Endothelial cell of umbilical vein (primary cell): ENCODE measurements around the gene TMEM107. TPM values are rescaled to one million over a fixed set of nuclear protein-coding genes. Genes with fewer than 3 reads are reported as not detected.
A peak's percentile ranks its signal among the peaks of the same experiment; 100 is the strongest.

Source experiments
- BruUV-seq: library from RNA; stranded (reverse); fragments of 400-500 nt; replicated peaks from 2 replicates; lab custom pipeline; 2021; lab: Mats Ljungman, UMichigan
- CTCF ChIA-PET: fragments of 300-600, 350-600 bp; sonication (Branson Sonifier 250); formaldehyde crosslinking; loops from one replicate; lab custom pipeline; 2021; ENCODE audit warnings: antibody characterized with exemption, inconsistent platforms; lab: Charles Lee
- POLR2A ChIA-PET: fragments of 300-600, 350-600 bp; sonication (Branson Sonifier 250); formaldehyde crosslinking; loops from one replicate; lab custom pipeline; 2021; ENCODE audit warnings: antibody characterized with exemption, inconsistent platforms; lab: Charles Lee
- DNase-seq: peaks from one replicate; pipeline ENCODE4 v3.0.0-alpha.2; 2011; ENCODE audit warnings: low read depth, low spot score
- FAIRE-seq: peaks from 2 replicates; lab custom pipeline; 2011; peaks lifted over from hg19 to GRCh38; lab: Jason Lieb, UNC
- H2AFZ ChIP-seq: 2 replicates; pipeline ENCODE4 v1.6.0; 2012; ENCODE audit warnings: low read depth, low read length, control low read depth, inconsistent platforms
- H3K27ac ChIP-seq: 2 replicates; pipeline ENCODE4 v1.5.1; 2011; ENCODE audit warnings: low read depth, mild to moderate bottlenecking, control low read depth, low read length, moderate library complexity; ENCODE audit not compliant: insufficient read depth
- H3K27me3 ChIP-seq, 2 experiments: 2 replicates each; pipeline versions ENCODE4 v1.6.0 to v1.6.1; 2011; ENCODE audit warnings: low read length in 2 of 2, mixed read lengths in 1 of 2; ENCODE audit not compliant: control insufficient read depth in 2 of 2, insufficient read depth in 2 of 2
- H3K36me3 ChIP-seq, 2 experiments: 2 replicates in 1 of 2; 3 replicates in 1 of 2; pipeline ENCODE4 v1.5.1; 2011; ENCODE audit warnings: low read length in 2 of 2, mild to moderate bottlenecking in 1 of 2, moderate library complexity in 1 of 2; ENCODE audit not compliant: control insufficient read depth in 2 of 2, insufficient read depth in 2 of 2; ENCODE audit errors: extremely low read depth in 1 of 2
- H3K4me1 ChIP-seq: 3 replicates; pipeline ENCODE4 v1.5.1; 2011; ENCODE audit warnings: mild to moderate bottlenecking, low read length; ENCODE audit not compliant: control insufficient read depth, insufficient read depth; ENCODE audit errors: extremely low read depth
- H3K4me2 ChIP-seq: 2 replicates; pipeline ENCODE4 v1.6.1; 2011; ENCODE audit warnings: low read length, control low read depth, mixed read lengths; ENCODE audit not compliant: insufficient read depth
- H3K4me3 ChIP-seq, 3 experiments: fragments of 200-600 bp in 1 of 3; sonication (generic), shearing (Covaris generic) in 1 of 3; replicated peaks in 1 of 3; 2 replicates each; pipeline ENCODE4 v1.5.1; 2011 to 2016; ENCODE audit warnings: control low read depth in 3 of 3, low read length in 3 of 3, mild to moderate bottlenecking in 2 of 3, inconsistent platforms in 1 of 3, low read depth in 1 of 3, moderate library complexity in 1 of 3; ENCODE audit not compliant: insufficient read depth in 1 of 3
- H3K79me2 ChIP-seq: 2 replicates; pipeline ENCODE4 v1.6.0; 2012; ENCODE audit warnings: low read length, inconsistent platforms; ENCODE audit not compliant: control insufficient read depth, insufficient read depth
- H3K9ac ChIP-seq: replicated peaks from 2 replicates; pipeline ENCODE3; 2011; ENCODE audit warnings: low read length, control low read depth; ENCODE audit not compliant: insufficient read depth; ENCODE audit errors: extremely low read depth
- H3K9me1 ChIP-seq: replicated peaks from 3 replicates; pipeline ENCODE4 v1.6.0; 2011; ENCODE audit warnings: mild to moderate bottlenecking, low read length; ENCODE audit not compliant: control insufficient read depth, insufficient read depth; ENCODE audit errors: extremely low read depth
- H3K9me3 ChIP-seq: replicated peaks from 2 replicates; pipeline ENCODE4 v1.5.1; 2012; ENCODE audit warnings: low read length, inconsistent platforms; ENCODE audit not compliant: control insufficient read depth, insufficient read depth
- H4K20me1 ChIP-seq: replicated peaks from 2 replicates; pipeline ENCODE3; 2011; ENCODE audit warnings: mild to moderate bottlenecking, low read length; ENCODE audit not compliant: control insufficient read depth, insufficient read depth; ENCODE audit errors: extremely low read depth
- EZH2 ChIP-seq: IDR thresholded peaks from 2 replicates; pipeline ENCODE4 v1.6.1; 2012; ENCODE audit warnings: borderline replicate concordance, low read depth, mild to moderate bottlenecking, moderate library complexity, low read length, inconsistent platforms; ENCODE audit not compliant: severe bottlenecking
- FOS ChIP-seq: IDR thresholded peaks from 2 replicates; pipeline ENCODE4 v1.6.1; 2011; ENCODE audit warnings: mild to moderate bottlenecking, low read length, moderate library complexity, borderline replicate concordance; ENCODE audit not compliant: insufficient read depth
- GATA2 ChIP-seq: IDR thresholded peaks from 2 replicates; pipeline ENCODE4 v1.7.0; 2011; ENCODE audit warnings: low read depth, mild to moderate bottlenecking, moderate library complexity, mixed read lengths, low read length; ENCODE audit not compliant: insufficient read length, insufficient read depth
- JUN ChIP-seq: IDR thresholded peaks from 2 replicates; pipeline ENCODE4 v1.6.1; 2011; ENCODE audit warnings: borderline replicate concordance, low read depth; ENCODE audit not compliant: insufficient read length, insufficient read depth
- MYC ChIP-seq: IDR thresholded peaks from one replicate; pipeline ENCODE4 v1.6.1; 2011; ENCODE audit warnings: mild to moderate bottlenecking, low read depth, low read length
- POLR2A ChIP-seq: IDR thresholded peaks from 2 replicates; pipeline ENCODE4 v1.6.1; 2012; ENCODE audit warnings: low read depth, mild to moderate bottlenecking, control low read depth, low read length
- POLR2AphosphoS5 ChIP-seq: IDR thresholded peaks from 2 replicates; pipeline ENCODE4 v1.6.1; 2012; ENCODE audit warnings: low read depth, mild to moderate bottlenecking, control low read depth, low read length, moderate library complexity; ENCODE audit not compliant: insufficient read depth
- dilution Hi-C: fragments of 300-500 bp; cut with MboI; formaldehyde crosslinking; loops from one replicate; pipeline ENCODE4 v1.15.0; 2019; ENCODE audit warnings: low sequenced_read_pairs; ENCODE audit not compliant: extremely low pct_ligation_motif_present
- intact Hi-C: fragments of 100-400 bp; cut with micrococcal nuclease; formaldehyde crosslinking; loops from one replicate; pipeline ENCODE4 v1.10.0; 2022
- polyA plus RNA-seq, 4 experiments: library from polyadenylated mRNA; depleted of rRNA in 3 of 4; stranded (reverse) in 3 of 4; unstranded in 1 of 4; fragments of >200 nt; gene quantifications; 2 replicates each; pipeline versions ENCODE4 v1.2.1 to v1.2.3, GENCODE V29; 2011 to 2012; ENCODE audit warnings: missing spikeins in 1 of 4
- total RNA-seq: library from RNA; stranded (reverse); gene quantifications from 2 replicates; pipeline ENCODE4 v1.2.3, GENCODE V29; 2021
- TF ChIP-seq, protein P1 (sequence below): IDR thresholded peaks from 2 replicates; pipeline ENCODE4 v1.6.1; 2011; ENCODE audit not compliant: insufficient read depth, insufficient read length
- TF ChIP-seq, protein P2 (sequence below), 2 donors: IDR thresholded peaks; 1 replicate in 1 of 2; 2 replicates in 1 of 2; pipeline ENCODE4 v1.5.1; 2011; ENCODE audit warnings: low read length in 2 of 2, mild to moderate bottlenecking in 2 of 2, moderate library complexity in 2 of 2, control low read depth in 1 of 2, inconsistent platforms in 1 of 2, low read depth in 1 of 2; ENCODE audit not compliant: insufficient read depth in 1 of 2; ENCODE audit errors: extremely low read depth in 1 of 2

The TMEM107 gene
- total and polyA plus RNA-seq, 2 donors (not counting 3 experiments of a cell fraction or from before 2014, with no cell fraction given), result 20.4 to 31.6 TPM

DNA sequence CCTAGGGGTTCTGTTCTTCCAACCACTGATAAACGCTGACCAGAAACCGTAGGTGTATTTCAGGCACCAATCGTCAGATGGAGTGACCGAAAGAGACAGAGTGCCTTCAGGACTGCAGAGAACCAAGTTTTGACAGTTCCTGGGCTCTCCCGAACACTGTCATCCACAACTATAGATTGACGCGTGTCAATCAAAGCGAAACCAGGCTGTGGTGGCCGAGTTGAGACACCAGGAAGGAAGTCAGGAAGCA lies 46.1 kb upstream of the TMEM107 start:
- Histone ChIP-seq H3K9me1 (no peaks in the 10 kb centered on the region), H2AFZ (no peak overlapping the region), H3K9ac (peak overlapping the region; percentile 85), H3K9me3 (no peaks in the 10 kb centered on the region), H3K4me2 (peak overlapping the region; percentile 55), H3K27ac (peak overlapping the region; percentile 90), H3K27me3 (no peaks in the 10 kb centered on the region), H4K20me1 (no peaks in the 10 kb centered on the region), H3K4me3 (peak overlapping the region; percentile 10 to 66 (median 41)), H3K79me2 (no peaks in the 10 kb centered on the region), H3K36me3 (no peaks in the 10 kb centered on the region), H3K4me1 (peaks cover 9% of the 10 kb centered on the region)
- dilution Hi-C loops, result no loop called here
- TF ChIP-seq JUN (no peak), POLR2AphosphoS5 (no peak), EZH2 (no peak), GATA2 (no peak), FOS (no peak), MYC (no peak), POLR2A (no peak)
- TF ChIP-seq, protein P1, sequence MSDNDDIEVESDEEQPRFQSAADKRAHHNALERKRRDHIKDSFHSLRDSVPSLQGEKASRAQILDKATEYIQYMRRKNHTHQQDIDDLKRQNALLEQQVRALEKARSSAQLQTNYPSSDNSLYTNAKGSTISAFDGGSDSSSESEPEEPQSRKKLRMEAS, result no peak
- TF ChIP-seq, protein P2, sequence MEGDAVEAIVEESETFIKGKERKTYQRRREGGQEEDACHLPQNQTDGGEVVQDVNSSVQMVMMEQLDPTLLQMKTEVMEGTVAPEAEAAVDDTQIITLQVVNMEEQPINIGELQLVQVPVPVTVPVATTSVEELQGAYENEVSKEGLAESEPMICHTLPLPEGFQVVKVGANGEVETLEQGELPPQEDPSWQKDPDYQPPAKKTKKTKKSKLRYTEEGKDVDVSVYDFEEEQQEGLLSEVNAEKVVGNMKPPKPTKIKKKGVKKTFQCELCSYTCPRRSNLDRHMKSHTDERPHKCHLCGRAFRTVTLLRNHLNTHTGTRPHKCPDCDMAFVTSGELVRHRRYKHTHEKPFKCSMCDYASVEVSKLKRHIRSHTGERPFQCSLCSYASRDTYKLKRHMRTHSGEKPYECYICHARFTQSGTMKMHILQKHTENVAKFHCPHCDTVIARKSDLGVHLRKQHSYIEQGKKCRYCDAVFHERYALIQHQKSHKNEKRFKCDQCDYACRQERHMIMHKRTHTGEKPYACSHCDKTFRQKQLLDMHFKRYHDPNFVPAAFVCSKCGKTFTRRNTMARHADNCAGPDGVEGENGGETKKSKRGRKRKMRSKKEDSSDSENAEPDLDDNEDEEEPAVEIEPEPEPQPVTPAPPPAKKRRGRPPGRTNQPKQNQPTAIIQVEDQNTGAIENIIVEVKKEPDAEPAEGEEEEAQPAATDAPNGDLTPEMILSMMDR (IDR thresholded peaks at IDR 0.05; ENCODE audit: extremely low read depth in 1 of 2, insufficient read depth in 1 of 2, low read depth in 1 of 2, low read length in 2 of 2), result no peak
- no peak for DNase-seq
- BruUV-seq, result no TSS peak
- FAIRE-seq, result no peak
- ChIA-PET CTCF (interaction anchor here (1.0 to 3.4 kb wide), 9 partner anchors 11 to 162 kb away, joined by 3 to 34 read pairs (median 7); partner anchors contain the start of genes AURKB, BORCS6 and CTC1), POLR2A (interaction anchor here (1.5 to 2.7 kb wide), 4 partner anchors 12 to 49 kb away, joined by 3 to 14 read pairs (median 10); partner anchors contain the start of genes AURKB and BORCS6)
- intact Hi-C loops, result loop anchor here (1.0 kb wide), 3 partner anchors 35 to 102 kb away; no protein-coding TSS in a partner anchor
